ENCODE measurements around the gene EIF4E2.

The EIF4E2 gene, protein sequence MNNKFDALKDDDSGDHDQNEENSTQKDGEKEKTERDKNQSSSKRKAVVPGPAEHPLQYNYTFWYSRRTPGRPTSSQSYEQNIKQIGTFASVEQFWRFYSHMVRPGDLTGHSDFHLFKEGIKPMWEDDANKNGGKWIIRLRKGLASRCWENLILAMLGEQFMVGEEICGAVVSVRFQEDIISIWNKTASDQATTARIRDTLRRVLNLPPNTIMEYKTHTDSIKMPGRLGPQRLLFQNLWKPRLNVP

DNA sequence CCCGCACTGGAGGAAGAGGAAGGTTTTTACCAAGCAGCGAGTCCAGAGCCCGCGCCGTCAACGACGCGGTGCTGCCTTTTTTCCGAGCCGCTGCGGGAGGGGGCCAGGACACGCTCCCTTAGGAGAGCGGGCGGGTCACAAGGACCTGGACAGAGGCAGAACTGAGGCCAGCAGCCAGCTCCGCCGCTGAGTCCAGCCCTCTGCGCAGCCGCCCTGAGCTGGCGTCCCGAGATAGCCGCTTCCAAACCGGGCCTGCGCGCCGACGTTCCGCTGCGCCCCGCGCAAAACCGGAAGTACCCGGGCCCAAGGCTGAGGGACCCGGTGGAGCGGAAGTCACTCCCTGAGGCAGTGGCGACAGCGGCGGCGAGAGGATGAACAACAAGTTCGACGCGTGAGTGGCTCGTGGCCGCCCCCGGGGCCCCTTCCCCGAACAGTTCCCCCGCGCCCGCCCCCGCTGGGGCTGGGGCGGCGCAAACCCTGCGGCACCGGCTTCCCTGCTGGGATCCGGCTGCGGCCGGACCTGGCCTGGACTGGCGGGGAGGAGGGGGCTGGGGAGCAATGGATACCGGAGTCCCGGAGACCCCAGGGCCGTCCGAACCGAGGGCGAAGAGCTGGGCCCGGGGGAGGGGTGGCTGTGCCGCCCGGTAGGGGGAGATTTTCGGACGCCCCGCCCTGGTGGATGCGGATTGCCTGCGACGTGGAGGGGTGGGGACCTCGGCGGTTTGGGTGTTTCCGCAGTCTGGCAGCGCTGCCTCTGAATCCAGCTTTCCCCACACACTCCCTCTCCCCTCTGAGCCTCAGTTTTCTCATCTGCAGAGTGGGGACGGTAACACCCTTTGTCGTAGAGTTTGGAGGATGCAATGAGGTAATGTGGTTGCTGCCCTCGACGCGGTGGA, at the start of gene EIF4E2, which contains the start of gene TIGD1:
TSS of gene EIF4E2 (plus strand) at position 336 of the 896 bp plus-strand sequence. CDS start at position 372, 36 bp downstream.
TSS of gene TIGD1 (minus strand) at position 204 of the 896 bp plus-strand sequence. CDS start 675 bp downstream, outside the sequence.
- peak; percentile 88 for DNase-seq (ENCODE audit: low spot score)

DNA sequence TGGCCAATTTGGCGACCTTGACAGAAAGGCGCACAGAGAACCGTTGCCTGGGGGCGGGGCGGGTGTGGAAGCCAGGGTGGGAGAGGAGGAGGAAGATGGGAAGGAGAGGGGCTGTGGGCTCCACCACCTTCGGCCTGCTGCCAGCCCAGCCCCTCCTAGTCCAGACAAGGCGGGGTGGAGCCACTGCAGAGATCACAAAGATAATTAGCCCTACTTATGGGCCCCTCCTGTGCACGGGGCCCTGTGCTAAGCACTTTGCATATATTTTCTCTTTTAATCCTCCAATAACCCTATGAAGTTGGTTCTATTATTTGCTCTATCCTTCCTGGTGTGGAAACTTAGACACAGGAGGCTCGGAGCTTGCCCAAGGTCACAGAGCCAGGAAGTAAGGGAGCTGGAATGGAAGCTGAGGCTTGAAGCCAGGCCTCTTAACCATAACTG, 49.1 kb upstream of the EIF4E2 start:
- no peak for DNase-seq (ENCODE audit: low spot score)

DNA sequence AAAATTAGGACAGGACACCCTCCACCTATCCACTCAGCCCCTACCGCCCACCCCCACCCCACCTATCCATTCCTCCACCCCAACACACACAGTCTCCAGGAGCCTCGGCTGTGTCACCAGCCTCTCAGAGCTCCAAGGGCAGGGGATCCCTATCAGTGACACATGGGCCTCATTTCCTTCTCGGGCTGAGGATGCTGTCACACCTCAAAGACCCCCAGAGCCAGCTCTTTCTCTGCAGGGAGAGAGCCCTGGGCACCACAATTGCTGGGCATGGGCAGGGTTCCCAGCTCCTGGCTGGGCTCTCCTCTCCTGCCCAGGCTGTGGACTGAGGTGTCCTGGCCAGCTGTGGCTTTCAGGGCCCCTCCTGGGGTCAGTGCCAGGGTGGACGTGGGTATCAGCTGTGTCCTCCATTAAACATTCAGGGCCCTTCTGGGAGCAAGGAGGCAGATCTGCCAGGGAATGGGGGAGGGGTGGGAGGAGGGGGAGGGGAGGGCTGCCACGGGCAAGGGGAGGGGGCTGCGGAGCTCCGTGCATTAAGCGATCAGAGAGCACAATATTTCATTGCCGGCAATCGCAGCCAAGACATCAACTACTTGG, 48.6 kb upstream of the EIF4E2 start:
- DNase-seq (ENCODE audit: low spot score), result no peak

DNA sequence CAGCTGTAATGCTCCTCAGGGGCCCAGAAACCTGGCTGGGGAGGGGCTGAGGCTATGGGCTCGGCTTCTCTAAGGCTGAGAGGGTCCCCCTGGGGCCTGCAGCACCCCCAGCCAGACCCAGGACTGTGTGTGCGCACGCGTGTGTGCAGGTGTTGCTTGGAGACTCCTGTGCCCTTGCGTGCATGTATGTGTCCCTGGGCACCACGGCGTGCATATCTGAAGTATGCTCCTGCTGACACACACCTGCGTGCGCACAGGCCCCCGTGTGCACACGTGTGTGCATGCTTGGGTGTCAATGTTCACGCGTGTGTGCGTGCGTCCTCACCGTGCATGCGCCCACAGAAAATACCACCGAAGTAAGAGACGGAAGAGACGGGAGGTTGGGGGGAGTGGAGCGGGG, 48.0 kb upstream of the EIF4E2 start:
- DNase-seq (ENCODE audit: low spot score), result no peak

DNA sequence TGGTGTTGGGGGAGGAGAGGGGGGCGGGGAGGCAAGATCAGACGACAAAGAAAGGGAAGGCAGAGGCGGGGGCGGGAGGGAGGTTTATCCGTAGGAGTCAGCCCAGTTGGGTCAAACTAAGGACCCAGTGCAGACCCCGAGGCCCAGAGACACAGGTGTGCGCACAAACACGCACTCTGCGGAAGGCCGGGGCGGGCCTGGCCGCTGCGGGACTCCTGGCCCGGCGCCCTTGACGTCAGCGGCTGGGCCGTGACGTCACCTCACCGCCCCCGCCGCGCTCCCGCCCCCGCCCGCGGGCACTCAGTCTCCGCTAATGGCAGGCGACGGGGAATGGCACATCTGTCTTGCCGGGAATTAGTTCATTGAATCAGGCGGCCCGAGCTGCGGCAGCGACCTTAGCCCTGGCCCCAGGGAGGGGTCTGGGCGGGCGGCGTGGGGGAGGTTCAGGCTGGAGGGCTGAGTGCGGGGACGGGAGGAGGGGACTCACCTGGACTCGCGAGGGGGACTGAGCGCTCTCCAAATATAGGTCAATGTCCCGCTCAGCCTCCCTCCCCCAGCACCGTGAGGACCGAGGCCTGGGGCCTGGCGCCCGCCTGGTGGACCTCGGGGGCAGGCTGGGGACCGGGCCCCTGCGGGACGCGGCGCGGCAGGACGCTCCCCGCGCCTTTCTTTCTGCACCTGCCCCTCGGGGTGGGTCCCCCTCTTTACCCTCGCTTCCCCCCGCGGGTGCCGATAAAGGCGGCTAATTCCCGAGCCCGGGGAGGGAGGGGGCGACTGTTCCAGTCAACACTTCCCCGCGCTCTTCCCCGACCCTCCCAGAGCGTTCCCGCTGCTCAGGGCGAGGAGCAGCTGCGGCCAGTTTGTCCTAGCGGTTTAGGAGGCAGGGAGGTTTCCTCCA, 47.3 kb upstream of the EIF4E2 start:
- no peak for DNase-seq (ENCODE audit: low spot score)

DNA sequence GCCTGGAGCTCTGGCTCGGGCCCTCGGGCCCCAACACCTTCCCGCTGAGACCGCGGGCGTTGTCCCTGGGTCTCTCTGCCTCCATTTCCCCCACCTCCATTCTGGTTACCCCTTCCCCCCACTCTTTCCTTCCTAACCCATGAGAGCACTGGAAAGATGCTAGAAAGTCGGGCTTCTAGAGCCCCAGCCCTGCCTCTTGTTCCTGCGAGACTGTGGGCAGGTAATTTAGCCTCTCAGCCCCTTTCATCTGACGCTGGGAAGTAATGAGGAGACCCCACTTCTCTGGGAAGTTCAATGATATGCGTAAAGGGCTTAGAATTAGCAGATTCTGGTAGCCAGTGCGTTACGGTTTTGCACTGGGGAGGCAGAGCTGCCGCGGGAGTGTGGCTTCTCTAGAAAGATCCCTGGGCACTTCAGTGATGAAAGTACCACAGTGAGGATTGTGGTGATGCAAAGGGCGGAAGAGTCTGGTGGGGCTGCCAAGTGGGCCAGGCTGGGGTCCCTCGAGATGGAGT, 46.6 kb upstream of the EIF4E2 start:
- DNase-seq (ENCODE audit: low spot score), result no peak

DNA sequence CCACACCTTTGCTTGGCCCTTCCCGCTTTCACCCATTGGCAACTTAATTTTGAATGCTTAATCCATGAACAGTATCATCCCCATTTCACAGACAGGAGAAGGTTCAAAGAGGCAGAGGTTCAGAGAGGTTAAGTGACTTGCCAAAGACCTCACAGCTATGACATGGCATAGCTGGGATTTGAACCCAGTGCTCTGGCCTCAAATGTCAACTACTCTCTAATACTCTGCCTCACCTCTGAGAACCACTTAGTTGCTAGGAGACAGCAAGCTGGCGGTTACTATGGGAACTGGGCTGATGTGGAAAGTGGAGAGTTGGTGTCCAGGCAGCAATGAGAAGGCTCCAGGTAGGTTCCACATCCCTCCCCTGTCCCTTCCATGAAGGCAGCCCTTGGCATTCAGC, 46.1 kb upstream of the EIF4E2 start:
- no peak for DNase-seq (ENCODE audit: low spot score)

DNA sequence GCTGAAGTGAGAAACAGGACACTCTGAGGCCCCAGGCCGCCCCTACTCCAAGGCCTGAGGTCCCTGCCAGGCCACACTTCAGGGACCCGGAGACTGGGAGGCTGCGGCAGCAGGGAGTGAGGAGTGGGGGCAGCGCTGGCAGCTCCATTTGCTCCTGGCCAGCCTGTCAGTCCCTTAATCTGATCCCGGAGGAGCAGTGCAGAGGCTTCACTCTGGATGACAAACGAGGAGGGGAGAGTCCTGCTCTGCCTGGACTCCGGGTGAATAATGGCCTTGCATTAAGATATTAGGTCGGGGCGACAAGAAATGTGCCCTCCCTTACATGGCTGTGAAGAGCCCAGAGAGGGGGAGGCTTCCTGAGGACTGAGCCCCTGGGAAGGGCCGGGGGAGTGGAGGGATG, 44.6 kb upstream of the EIF4E2 start:
- no peak for DNase-seq (ENCODE audit: low spot score)

DNA sequence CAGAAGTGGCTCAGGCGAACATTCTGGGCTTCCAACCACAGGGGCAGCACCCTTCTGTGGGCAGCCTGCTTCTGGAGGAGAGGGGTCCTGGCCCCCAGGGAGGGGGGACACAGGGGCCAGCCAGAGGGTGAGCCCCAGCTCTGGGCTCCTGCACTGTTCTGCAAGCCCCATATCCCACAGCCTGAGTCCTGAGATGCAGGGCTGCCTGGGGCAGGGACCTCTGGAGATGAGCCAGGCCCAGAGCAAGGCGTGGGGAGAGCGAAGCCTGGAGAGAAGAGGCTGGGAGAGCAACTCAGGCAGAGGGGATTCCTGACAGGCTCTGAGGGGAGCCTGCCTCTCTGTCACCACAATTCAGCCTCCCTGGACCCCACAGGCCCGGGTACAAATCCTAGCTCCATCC, 43.8 kb upstream of the EIF4E2 start:
- DNase-seq (ENCODE audit: low spot score), result no peak

DNA sequence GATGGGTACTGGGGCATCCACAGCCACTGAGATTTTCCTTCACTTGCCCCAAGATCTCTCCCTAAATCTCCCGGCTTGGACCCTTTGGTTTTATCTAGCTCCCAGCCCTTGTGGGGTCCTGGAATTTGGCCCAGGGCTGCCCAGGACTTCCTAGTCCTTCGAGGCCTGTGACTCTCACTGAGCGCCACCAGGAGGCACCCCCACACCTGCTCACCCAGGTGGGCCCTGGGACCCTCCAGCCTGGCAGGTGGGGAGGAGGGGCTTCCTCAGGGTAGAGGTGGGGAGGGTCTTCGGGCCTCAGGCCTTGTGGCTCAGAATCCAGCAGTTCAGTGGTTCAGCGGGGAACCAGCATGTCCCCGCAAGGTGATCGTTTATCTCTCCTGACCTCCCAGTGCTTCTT, 42.2 kb upstream of the EIF4E2 start:
- no peak for DNase-seq (ENCODE audit: low spot score)

DNA sequence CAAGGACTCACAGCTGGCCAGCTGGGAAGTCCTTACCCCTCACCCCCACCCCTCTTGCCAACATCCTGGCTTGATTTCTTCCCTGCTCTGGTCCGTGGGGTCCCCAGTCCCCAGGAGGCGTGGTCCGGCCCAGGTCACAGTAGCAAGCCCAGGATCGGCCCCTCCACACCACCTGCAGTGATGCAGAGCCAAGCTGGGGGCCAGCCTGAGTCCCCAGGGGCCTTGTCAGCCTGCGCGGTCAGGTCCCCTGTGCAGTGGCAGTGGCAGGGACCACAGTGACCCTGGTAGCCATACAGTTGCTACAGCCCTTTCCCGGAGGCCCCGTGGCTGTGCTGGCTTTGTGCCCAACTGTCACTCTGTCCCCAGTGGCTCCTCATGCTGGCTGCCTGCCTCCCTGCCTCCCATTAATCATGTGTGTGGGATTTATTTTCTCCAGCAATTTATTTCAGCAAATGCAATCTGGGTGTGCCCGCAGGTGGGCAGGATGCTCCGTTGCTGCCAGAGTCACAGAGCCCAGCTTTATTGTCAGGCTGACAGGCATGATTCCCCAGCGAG, 39.1 kb upstream of the EIF4E2 start:
- DNase-seq (ENCODE audit: low spot score), result no peak

DNA sequence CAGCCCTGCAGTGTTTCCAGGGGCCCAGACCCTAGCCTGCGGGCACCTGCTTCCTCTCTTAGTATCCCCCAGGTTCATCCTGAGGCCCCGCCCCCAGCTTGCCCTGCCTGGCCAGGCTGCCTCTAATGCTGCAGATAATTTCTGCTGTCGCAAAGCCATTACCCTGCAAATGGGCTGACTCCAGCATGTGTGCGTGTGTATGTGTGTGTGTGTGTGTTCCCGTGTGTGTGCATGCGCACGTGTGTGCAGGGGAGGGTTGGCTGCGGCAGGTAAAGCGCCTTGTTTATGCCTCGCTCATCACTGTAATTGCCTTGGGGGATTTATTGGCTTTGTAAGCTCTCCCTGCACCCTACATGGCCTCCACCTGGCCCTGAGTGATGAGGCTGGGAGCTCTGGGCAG, 37.9 kb upstream of the EIF4E2 start:
- DNase-seq (ENCODE audit: low spot score), result no peak

DNA sequence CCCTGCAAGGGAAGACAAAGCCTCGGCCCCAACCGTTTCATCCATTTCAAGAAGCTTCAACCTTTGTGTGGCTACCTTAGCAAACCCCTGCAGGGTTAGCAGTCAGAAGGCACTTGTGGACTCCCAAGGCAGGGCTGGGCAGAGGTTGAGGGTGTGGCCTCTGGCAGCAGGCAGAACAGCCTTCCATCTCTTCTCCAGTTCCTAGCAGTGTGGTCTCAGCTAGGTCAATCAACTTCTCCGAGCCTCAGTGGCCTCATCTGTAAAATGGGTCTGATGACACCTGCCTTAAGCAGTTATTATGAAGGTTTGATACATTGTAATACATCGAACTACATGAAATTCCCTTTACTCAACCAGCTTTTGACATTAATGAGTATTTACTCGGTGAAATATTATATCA, 37.1 kb upstream of the EIF4E2 start:
- no peak for DNase-seq (ENCODE audit: low spot score)

DNA sequence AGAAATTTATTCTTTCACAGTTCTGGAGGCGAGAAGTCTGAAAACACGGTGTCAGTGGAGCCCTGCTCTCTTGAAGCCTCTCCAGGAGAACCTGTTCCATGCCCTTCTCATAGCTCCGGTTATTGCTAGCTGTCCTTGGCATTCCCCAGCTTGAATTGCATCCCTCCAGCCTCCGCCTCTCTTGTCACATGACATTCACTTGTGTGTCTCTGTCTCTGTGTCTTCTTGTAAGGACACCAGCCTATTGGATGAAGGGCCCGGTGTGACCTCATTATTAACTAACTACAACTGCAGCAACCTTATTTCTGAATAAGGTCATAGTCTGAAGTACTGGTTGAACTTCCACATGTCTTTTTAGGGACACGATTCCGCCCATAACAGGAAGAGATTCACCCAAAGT, 34.9 kb upstream of the EIF4E2 start:
- no peak for DNase-seq (ENCODE audit: low spot score)

DNA sequence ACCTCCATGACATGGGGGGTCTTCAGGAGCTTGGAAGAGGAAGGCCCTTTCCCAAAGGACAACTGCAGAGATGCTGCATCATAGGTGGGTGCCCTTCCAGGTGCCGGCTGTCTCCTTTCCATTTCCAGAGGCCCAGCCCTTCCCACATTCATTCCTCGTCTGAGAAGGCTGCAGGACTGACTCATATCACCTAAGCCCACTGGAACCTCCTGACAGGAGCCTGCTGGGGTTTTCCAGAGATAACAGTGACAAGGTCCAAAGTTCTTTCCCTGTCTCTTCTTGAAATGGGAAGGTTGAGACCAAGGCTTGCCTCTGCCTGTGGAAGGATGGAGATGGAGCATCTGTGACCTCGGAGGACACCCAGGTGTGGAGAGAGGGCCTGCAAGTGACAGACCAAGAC, 33.9 kb upstream of the EIF4E2 start:
- DNase-seq (ENCODE audit: low spot score), result no peak

DNA sequence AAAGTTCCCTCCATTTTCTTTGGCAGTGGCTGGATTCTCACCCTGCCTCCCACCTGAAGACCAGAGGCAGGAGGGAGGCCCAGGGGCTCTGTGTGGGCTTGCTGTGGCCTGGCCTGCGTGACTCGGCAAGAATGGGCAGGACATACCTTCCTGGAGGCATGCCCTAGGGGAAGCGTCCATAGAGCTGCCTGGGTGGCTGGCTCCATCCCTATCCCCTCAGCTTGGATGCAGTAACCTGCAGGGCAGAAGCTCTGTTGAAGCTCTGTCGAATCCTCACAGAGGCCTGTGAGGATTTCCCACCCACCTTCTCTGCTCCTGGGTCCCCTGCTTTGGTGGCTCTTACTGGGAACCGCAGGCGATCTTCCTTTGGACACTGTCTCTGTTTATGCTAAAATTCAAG, 31.6 kb upstream of the EIF4E2 start:
- no peak for DNase-seq (ENCODE audit: low spot score)

DNA sequence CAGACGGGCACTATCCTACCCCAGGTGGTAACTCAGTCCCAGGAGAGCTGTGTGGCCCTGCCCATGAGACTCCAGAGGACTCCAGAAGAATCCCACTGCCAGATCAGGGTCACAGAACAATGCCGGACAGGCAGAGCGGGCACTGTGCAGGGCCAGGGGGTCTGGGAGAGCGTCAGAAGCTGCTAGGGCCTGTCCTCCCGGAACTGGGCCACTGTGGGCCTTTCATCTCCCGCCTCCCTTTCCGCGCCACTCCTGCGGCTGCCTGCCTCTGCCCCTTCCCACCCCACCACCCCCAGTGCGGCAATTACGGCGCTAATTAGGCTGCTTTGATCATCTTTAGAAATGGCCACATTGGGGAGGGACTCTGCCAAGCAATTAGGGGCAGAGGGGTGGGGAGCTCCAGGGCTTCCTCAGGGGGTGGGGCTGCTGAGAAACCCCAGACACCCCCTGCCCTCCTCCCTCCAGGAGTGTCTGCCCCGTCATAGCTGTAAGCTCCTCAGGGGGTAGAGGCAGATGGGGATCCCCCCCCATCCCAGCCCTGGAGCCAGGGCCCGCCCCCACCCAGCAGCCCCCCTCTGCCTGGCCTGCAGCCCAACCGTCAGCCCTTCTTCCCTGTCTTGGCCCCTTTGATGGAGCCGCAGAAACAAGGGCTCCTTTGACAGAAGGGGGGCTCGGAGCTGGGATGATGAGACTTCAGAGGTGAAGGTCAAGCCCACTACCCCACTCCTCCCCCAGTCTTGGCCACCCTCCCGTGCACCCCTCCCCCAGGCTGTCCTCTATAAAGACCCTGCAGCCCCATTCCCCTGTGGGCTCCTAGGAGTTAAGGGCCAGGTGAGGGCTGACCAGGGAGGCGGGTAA, 30.7 kb upstream of the EIF4E2 start, which contains the start of gene PRSS56:
TSS of gene PRSS56 (plus strand) at position 808 of the 858 bp plus-strand sequence. CDS start 211 bp downstream, outside the sequence.
- DNase-seq (ENCODE audit: low spot score), result no peak

DNA sequence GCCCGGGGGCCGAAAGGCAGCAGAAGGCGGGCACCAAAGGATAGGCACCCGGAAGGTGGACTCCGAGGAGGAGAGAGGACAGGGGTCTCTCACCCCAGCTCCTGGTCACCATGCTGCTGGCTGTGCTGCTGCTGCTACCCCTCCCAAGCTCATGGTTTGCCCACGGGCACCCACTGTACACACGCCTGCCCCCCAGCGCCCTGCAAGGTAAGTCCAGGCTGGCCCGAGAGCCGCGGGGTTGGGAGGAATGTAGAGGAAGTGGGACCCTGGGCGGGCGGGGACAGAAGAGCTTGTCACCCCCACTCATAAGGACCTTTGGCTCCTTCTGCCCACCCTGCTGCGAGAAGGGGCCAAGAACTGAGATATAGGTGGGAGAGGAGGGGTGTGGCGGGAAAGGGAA, 30.0 kb upstream of the EIF4E2 start:
- no peak for DNase-seq (ENCODE audit: low spot score)

DNA sequence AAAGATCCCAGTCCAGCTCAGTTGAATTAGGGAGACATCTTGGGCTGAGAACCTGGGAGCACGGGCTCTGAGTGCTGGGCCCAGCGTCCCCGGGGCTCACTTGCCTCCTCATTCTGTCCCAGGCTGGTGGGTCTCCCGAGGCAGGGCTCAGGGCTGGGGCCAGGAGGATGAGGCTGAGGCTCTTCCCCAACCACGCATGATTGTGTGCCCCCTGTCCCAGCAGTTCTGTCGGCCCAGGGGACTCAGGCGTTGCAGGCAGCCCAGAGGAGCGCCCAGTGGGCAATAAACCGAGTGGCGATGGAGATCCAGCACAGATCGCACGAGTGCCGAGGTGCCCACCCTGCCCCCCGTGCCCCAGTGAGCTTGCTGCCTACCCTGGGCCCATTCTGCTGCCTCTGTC, 29.4 kb upstream of the EIF4E2 start:
- DNase-seq (ENCODE audit: low spot score), result no peak

DNA sequence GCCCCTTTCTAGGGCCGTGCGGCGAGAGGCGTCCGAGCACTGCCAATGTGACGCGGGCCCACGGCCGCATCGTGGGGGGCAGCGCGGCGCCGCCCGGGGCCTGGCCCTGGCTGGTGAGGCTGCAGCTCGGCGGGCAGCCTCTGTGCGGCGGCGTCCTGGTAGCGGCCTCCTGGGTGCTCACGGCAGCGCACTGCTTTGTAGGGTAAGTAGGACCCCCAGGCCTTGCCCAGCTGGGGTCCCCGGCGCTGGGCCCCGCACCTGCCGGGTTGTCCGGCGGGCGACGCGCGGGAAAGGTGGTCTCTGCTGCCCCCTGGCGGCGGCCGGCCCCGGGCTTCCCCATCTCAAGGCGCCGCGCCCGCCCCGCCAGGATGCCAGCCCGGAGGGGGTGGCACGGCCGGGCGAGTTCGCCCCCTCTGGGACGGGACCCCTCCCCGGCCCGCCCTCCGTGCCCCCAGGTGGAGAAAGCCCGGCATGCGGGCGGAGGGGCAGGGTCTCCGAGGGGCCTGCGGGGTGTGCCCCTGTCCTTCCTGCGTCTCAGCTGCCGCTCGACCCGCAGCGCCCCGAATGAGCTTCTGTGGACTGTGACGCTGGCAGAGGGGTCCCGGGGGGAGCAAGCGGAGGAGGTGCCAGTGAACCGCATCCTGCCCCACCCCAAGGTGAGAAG, 28.4 kb upstream of the EIF4E2 start:
- peak; percentile 54 for DNase-seq (ENCODE audit: low spot score)
